HCT116 (cell line): ENCODE measurements around the gene FGGY. TPM values are rescaled to one million over a fixed set of nuclear protein-coding genes. Genes with fewer than 3 reads are reported as not detected.

ENCODE experiments used
- ATAC-seq: fragments of 200-7000 bp; cut with Tn5 transposase; 2 replicates; pipeline ENCODE4 v1.9.1; 2020; ENCODE audit warnings: mild to moderate bottlenecking, moderate library complexity
- BruUV-seq: library from RNA; stranded (reverse); fragments of 400-500 nt; replicated peaks from 2 replicates; lab custom pipeline; 2021; lab: Mats Ljungman, UMichigan
- CTCF ChIA-PET: fragments of 300-600 bp; sonication (Branson Sonifier 250); formaldehyde crosslinking; loops from one replicate; lab custom pipeline; 2021; ENCODE audit warnings: antibody characterized with exemption; lab: Charles Lee
- POLR2A ChIA-PET: fragments of 300-600, 350-600 bp; sonication (Branson Sonifier 250); formaldehyde crosslinking; loops from one replicate; lab custom pipeline; 2021; ENCODE audit warnings: antibody characterized with exemption; lab: Charles Lee
- RAD21 ChIA-PET, 2 experiments: fragments of 300-600 bp; sonication (Branson Sonifier 250); formaldehyde crosslinking; loops; one replicate each; lab custom pipeline; 2023; ENCODE audit warnings: low total read pairs in 2 of 2; ENCODE audit not compliant: uncharacterized antibody in 2 of 2, unreplicated experiment in 2 of 2, low non-redundant PET in 1 of 2; lab: Charles Lee
- DNase-seq: peaks from one replicate; pipeline ENCODE4 v3.0.0-alpha.2; 2010; ENCODE audit warnings: low read depth, low spot score
- H2AFZ ChIP-seq: fragments of 200-600 bp; shearing (Covaris generic), sonication (generic); 2 replicates; pipeline ENCODE4 v1.6.1; 2017; ENCODE audit warnings: low read depth, mixed run types, mixed read lengths, antibody characterized with exemption, low read length; ENCODE audit not compliant: poor library complexity, severe bottlenecking
- H3K27ac ChIP-seq: 2 replicates; pipeline ENCODE4 v1.5.1; 2012; ENCODE audit warnings: low read depth, low read length
- H3K27me3 ChIP-seq: fragments of 200-600 bp; sonication (generic); 2 replicates; pipeline ENCODE4 v1.6.1; 2016; ENCODE audit warnings: mixed run types, low read length, mixed read lengths; ENCODE audit not compliant: insufficient read depth
- H3K36me3 ChIP-seq, 2 experiments: fragments of 200-500 bp in 1 of 2; fragments of 200-600 bp in 1 of 2; sonication (Bioruptor generic) in 1 of 2; sonication (generic) in 1 of 2; 2 replicates each; pipeline versions ENCODE4 v1.5.1 to v1.6.1; 2014 to 2016; ENCODE audit warnings: low read length in 2 of 2, inconsistent platforms in 1 of 2, mixed read lengths in 1 of 2, mixed run types in 1 of 2; ENCODE audit not compliant: insufficient read depth in 2 of 2, control insufficient read depth in 1 of 2
- H3K4me1 ChIP-seq, 2 experiments: fragments of 200-600 bp in 1 of 2; sonication (generic) in 1 of 2; 2 replicates each; pipeline versions ENCODE4 v1.5.1 to v1.6.1; 2012 to 2017; ENCODE audit warnings: low read length in 2 of 2, inconsistent platforms in 1 of 2, mild to moderate bottlenecking in 1 of 2, mixed read lengths in 1 of 2, mixed run types in 1 of 2, moderate library complexity in 1 of 2; ENCODE audit not compliant: insufficient read depth in 2 of 2, control insufficient read depth in 1 of 2
- H3K4me2 ChIP-seq: fragments of 200-600 bp; sonication (generic); 2 replicates; pipeline ENCODE4 v1.6.1; 2017; ENCODE audit warnings: mixed run types, low read length, mixed read lengths
- H3K4me3 ChIP-seq, 2 experiments: fragments of 200-600 bp in 1 of 2; sonication (generic) in 1 of 2; replicated peaks in 1 of 2; 2 replicates each; pipeline ENCODE4 v1.5.1; 2011 to 2016; ENCODE audit warnings: low read length in 2 of 2, control low read depth in 1 of 2, low read depth in 1 of 2, mild to moderate bottlenecking in 1 of 2, mixed read lengths in 1 of 2, mixed run types in 1 of 2
- H3K79me2 ChIP-seq: fragments of 200-600 bp; sonication (generic); 2 replicates; pipeline ENCODE4 v1.6.1; 2017; ENCODE audit warnings: mild to moderate bottlenecking, mixed run types, low read length, moderate library complexity, mixed read lengths; ENCODE audit not compliant: insufficient read depth
- H3K9ac ChIP-seq: fragments of 200-600 bp; sonication (generic); 2 replicates; pipeline ENCODE4 v1.6.1; 2016; ENCODE audit warnings: low read length, mixed read lengths
- H3K9me2 ChIP-seq: fragments of 200-600 bp; sonication (generic), shearing (Covaris generic); 2 replicates; pipeline ENCODE4 v1.6.1; 2017; ENCODE audit warnings: mixed run types, mild to moderate bottlenecking, moderate library complexity; ENCODE audit not compliant: insufficient read depth
- H3K9me3 ChIP-seq, 2 experiments: fragments of 200-500 bp in 1 of 2; fragments of 200-600 bp in 1 of 2; sonication (Bioruptor generic) in 1 of 2; sonication (generic) in 1 of 2; 2 replicates each; pipeline ENCODE4 v1.6.1; 2014 to 2017; ENCODE audit warnings: low read length in 2 of 2, mixed read lengths in 2 of 2, inconsistent platforms in 1 of 2, low read depth in 1 of 2, mild to moderate bottlenecking in 1 of 2, mixed run types in 1 of 2, moderate library complexity in 1 of 2; ENCODE audit not compliant: control insufficient read depth in 1 of 2, insufficient read depth in 1 of 2
- H4K20me1 ChIP-seq: fragments of 200-600 bp; sonication (generic), shearing (Covaris generic); 2 replicates; pipeline ENCODE4 v1.6.1; 2017; ENCODE audit warnings: mixed run types, mild to moderate bottlenecking, moderate library complexity; ENCODE audit not compliant: insufficient read depth
- ATF3 ChIP-seq: IDR thresholded peaks from 2 replicates; pipeline ENCODE4 v1.6.1; 2012
- CBX3 ChIP-seq: IDR thresholded peaks from 2 replicates; pipeline ENCODE4 v1.6.1; 2012; ENCODE audit warnings: low read depth
- CEBPB ChIP-seq: IDR thresholded peaks from 2 replicates; pipeline ENCODE4 v1.6.1; 2012; ENCODE audit warnings: low read depth
- EGR1 ChIP-seq: IDR thresholded peaks from 2 replicates; pipeline ENCODE4 v1.6.1; 2012; ENCODE audit warnings: low read depth
- ELF1 ChIP-seq: IDR thresholded peaks from 2 replicates; pipeline ENCODE4 v1.6.1; 2012; ENCODE audit warnings: low read depth, borderline replicate concordance
- EZH2 ChIP-seq: fragments of 200-600 bp; sonication (generic); IDR thresholded peaks from 2 replicates; pipeline ENCODE4 v1.6.1; 2017; ENCODE audit warnings: antibody characterized with exemption, mixed run types
- EZH2phosphoT487 ChIP-seq: fragments of 200-600 bp; IDR thresholded peaks from 2 replicates; pipeline ENCODE4 v1.6.1; 2018; ENCODE audit warnings: antibody characterized with exemption, borderline replicate concordance
- MAX ChIP-seq: IDR thresholded peaks from 2 replicates; pipeline ENCODE4 v1.6.1; 2012
- SRF ChIP-seq: IDR thresholded peaks from 2 replicates; pipeline ENCODE4 v1.6.1; 2012; ENCODE audit warnings: low read depth
- TCF7L2 ChIP-seq: IDR thresholded peaks from 2 replicates; pipeline ENCODE4 v1.7.0; 2011; ENCODE audit warnings: borderline replicate concordance, inconsistent platforms; ENCODE audit not compliant: insufficient read depth, insufficient read length; ENCODE audit errors: extremely low read depth
- ZBTB33 ChIP-seq: IDR thresholded peaks from 2 replicates; pipeline ENCODE4 v1.6.1; 2011; ENCODE audit warnings: mild to moderate bottlenecking, low read length, moderate library complexity; ENCODE audit not compliant: insufficient replicate concordance; ENCODE audit errors: extremely low read depth
- ZFX ChIP-seq: fragments of 450-650 bp; IDR thresholded peaks from 2 replicates; pipeline ENCODE4 v1.6.1; 2017
- ZNF274 ChIP-seq: fragments of 200-500 bp; sonication (Bioruptor generic); IDR thresholded peaks from 2 replicates; pipeline ENCODE4 v1.6.1; 2014; ENCODE audit warnings: mild to moderate bottlenecking, low read depth, low read length, inconsistent platforms
- intact Hi-C: fragments of 100-400 bp; cut with micrococcal nuclease; formaldehyde crosslinking; loops from 2 replicates; pipeline ENCODE4 v1.10.0; 2022
- total RNA-seq: library from RNA; stranded (reverse); gene quantifications from one replicate; pipeline ENCODE4 v1.2.1, GENCODE V29; 2021; ENCODE audit not compliant: unreplicated experiment
- TF ChIP-seq, protein P1 (sequence below), 3 experiments: fragments of 200-600 bp in 1 of 3; sonication (generic) in 1 of 3; IDR thresholded peaks in 2 of 3; conservative IDR thresholded peaks in 1 of 3; 2 replicates each; pipeline ENCODE4 v1.5.1; 2012 to 2017; ENCODE audit warnings: low read depth in 2 of 3, low read length in 2 of 3, antibody characterized with exemption in 1 of 3, borderline replicate concordance in 1 of 3, control low read depth in 1 of 3, mild to moderate bottlenecking in 1 of 3, mixed read lengths in 1 of 3, mixed run types in 1 of 3, moderate library complexity in 1 of 3; ENCODE audit not compliant: insufficient read depth in 1 of 3

Gene FGGY
- total RNA-seq, 1 experiment from 2014 or later, result 10.6 TPM

GRCh38 chr1:59604191-59604590 is 307.3 kb downstream of the FGGY start:
- Histone ChIP-seq H3K9me3 (no peaks in the 10 kb centered on the region), H3K79me2 (no peaks in the 10 kb centered on the region), H3K27me3 (no peaks in the 10 kb centered on the region), H2AFZ (no peak overlapping the region), H3K4me2 (no peak overlapping the region), H3K9me2 (no peaks in the 10 kb centered on the region), H3K36me3 (no peaks in the 10 kb centered on the region), H3K9ac (no peak overlapping the region), H4K20me1 (no peaks in the 10 kb centered on the region), H3K27ac (no peak overlapping the region), H3K4me3 (no peak overlapping the region), H3K4me1 (no peaks in the 10 kb centered on the region)
- CTCF ChIA-PET, result no interaction called here
- POLR2A ChIA-PET, result no interaction called here
- intact Hi-C loops, result no loop called here
- BruUV-seq, result no TSS peak
- ATAC-seq (no peak), DNase-seq (no peak)
- TF ChIP-seq EGR1, result no peak
- TF ChIP-seq CBX3, result no peak
- TF ChIP-seq SRF, result no peak
- no peak for TF ChIP-seq ZFX
- no peak for TF ChIP-seq MAX
- TF ChIP-seq ZNF274, result no peak
- no peak for TF ChIP-seq ZBTB33
- TF ChIP-seq CEBPB, result no peak
- TF ChIP-seq EZH2, result no peak
- TF ChIP-seq, protein P1, sequence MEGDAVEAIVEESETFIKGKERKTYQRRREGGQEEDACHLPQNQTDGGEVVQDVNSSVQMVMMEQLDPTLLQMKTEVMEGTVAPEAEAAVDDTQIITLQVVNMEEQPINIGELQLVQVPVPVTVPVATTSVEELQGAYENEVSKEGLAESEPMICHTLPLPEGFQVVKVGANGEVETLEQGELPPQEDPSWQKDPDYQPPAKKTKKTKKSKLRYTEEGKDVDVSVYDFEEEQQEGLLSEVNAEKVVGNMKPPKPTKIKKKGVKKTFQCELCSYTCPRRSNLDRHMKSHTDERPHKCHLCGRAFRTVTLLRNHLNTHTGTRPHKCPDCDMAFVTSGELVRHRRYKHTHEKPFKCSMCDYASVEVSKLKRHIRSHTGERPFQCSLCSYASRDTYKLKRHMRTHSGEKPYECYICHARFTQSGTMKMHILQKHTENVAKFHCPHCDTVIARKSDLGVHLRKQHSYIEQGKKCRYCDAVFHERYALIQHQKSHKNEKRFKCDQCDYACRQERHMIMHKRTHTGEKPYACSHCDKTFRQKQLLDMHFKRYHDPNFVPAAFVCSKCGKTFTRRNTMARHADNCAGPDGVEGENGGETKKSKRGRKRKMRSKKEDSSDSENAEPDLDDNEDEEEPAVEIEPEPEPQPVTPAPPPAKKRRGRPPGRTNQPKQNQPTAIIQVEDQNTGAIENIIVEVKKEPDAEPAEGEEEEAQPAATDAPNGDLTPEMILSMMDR (IDR thresholded peaks at IDR 0.05 in 2 of 3, conservative IDR thresholded peaks at IDR 0.05 in 1 of 3; ENCODE audit: borderline replicate concordance in 1 of 3, insufficient read depth in 1 of 3, low read depth in 2 of 3, low read length in 2 of 3), result no peak
- no peak for TF ChIP-seq ATF3
- TF ChIP-seq EZH2phosphoT487, result no peak
- no peak for TF ChIP-seq ELF1
- no peak for TF ChIP-seq TCF7L2
- RAD21 ChIA-PET, result no interaction called here
